Smooth muscle cell (in vitro differentiated cells): ENCODE results near the gene GTF2F2. TPM values are rescaled to one million over a fixed set of nuclear protein-coding genes. Genes with fewer than 3 reads are reported as not detected.
"Not testable (repeated sequence)": the region's sequence is repeated elsewhere in the genome, so short reads cannot be mapped to it uniquely, and the experiment has no call there.

Experiments
- DNase-seq: peaks from one replicate; lab custom pipeline; 2025; ENCODE audit not compliant: unreplicated experiment; lab: John Stamatoyannopoulos, UW
- H2AFZ ChIP-seq: fragments of 200-600 bp; sonication (generic); 2 replicates; pipeline ENCODE4 v1.6.0; 2016; ENCODE audit warnings: antibody characterized with exemption, low read depth, mild to moderate bottlenecking
- H3F3A ChIP-seq: fragments of 200-600 bp; sonication (generic); 2 replicates; pipeline ENCODE4 v1.6.0; 2017; ENCODE audit warnings: antibody characterized with exemption, low read depth
- H3K27ac ChIP-seq: fragments of 200-600 bp; sonication (generic); 2 replicates; pipeline ENCODE4 v1.5.1; 2016; ENCODE audit warnings: low read depth, mild to moderate bottlenecking
- H3K27me3 ChIP-seq: fragments of 200-600 bp; sonication (generic); 2 replicates; pipeline ENCODE4 v1.6.1; 2016; ENCODE audit warnings: low read depth, mild to moderate bottlenecking
- H3K36me3 ChIP-seq: fragments of 200-600 bp; sonication (generic); 2 replicates; pipeline ENCODE4 v1.5.1; 2016; ENCODE audit warnings: low read depth
- H3K4me1 ChIP-seq: fragments of 200-600 bp; sonication (generic); 2 replicates; pipeline ENCODE4 v1.5.1; 2016; ENCODE audit warnings: low read depth
- H3K4me2 ChIP-seq: fragments of 200-600 bp; sonication (generic); 2 replicates; pipeline ENCODE4 v1.6.0; 2016; ENCODE audit warnings: mild to moderate bottlenecking
- H3K4me3 ChIP-seq: fragments of 200-600 bp; sonication (generic); 2 replicates; pipeline ENCODE4 v1.5.1; 2016; ENCODE audit warnings: mild to moderate bottlenecking
- H3K79me2 ChIP-seq: fragments of 200-600 bp; sonication (generic); 2 replicates; pipeline ENCODE4 v1.6.0; 2016; ENCODE audit warnings: low read depth, mild to moderate bottlenecking
- H3K9ac ChIP-seq: fragments of 200-600 bp; sonication (generic); 2 replicates; pipeline ENCODE4 v1.6.0; 2016; ENCODE audit warnings: low read depth
- H3K9me3 ChIP-seq: fragments of 200-600 bp; sonication (generic); replicated peaks from 2 replicates; pipeline ENCODE4 v1.5.1; 2016; ENCODE audit warnings: low read depth
- H4K20me1 ChIP-seq: fragments of 200-600 bp; sonication (generic); 2 replicates; pipeline ENCODE4 v1.6.0; 2016; ENCODE audit warnings: low read depth
- CTCF ChIP-seq: fragments of 200-600 bp; sonication (generic); IDR thresholded peaks from 2 replicates; pipeline ENCODE4 v1.5.1; 2017; ENCODE audit warnings: borderline replicate concordance, mild to moderate bottlenecking, antibody characterized with exemption; ENCODE audit not compliant: insufficient read depth, poor library complexity, severe bottlenecking
- WGBS: methylation state at CpG from one replicate; pipeline ENCODE4 v1.1.7; 2016; ENCODE audit warnings: low lambda C conversion rate; 5-methylcytosine and 5-hydroxymethylcytosine counted together
- polyA plus RNA-seq: library from polyadenylated mRNA; unstranded; fragments of >200 nt; fragmentation: Nextera tagmentation; extraction: Ambion mirVana; gene quantifications from 2 replicates; pipeline ENCODE4 v1.2.1, GENCODE V29; 2016
- total RNA-seq: library from RNA; depleted of rRNA; stranded (reverse); fragments of >200 nt; gene quantifications from 2 replicates; pipeline ENCODE4 v1.2.3, GENCODE V29; 2014

GTF2F2 gene
- total and polyA plus RNA-seq, 2 experiments from 2014 or later, result 11.2 to 28.1 TPM

GRCh38 chr13:45180713-45181601, 60.6 kb downstream of the GTF2F2 start:
- Histone ChIP-seq H2AFZ (no peak overlapping the region), H3K9ac (no peak overlapping the region), H3K27me3 (no peaks in the 10 kb centered on the region), H3K27ac (peak overlapping the region; percentile 22), H4K20me1 (no peaks in the 10 kb centered on the region), H3K79me2 (peaks cover 7% of the 10 kb centered on the region), H3K36me3 (no peaks in the 10 kb centered on the region), H3K4me1 (peaks cover 5% of the 10 kb centered on the region), H3F3A (no peaks in the 10 kb centered on the region), H3K4me2 (no peak overlapping the region), H3K9me3 (no peaks in the 10 kb centered on the region), H3K4me3 (no peak overlapping the region)
- no peak for TF ChIP-seq CTCF
- no peak for DNase-seq
- 96% methylated on average over 7 of the region's 7 CpGs for WGBS

- H3K27me3 ChIP-seq, result no peaks in the 10 kb centered on the region
- TF ChIP-seq CTCF, result no peak
- H3K4me1 ChIP-seq, result no peaks in the 10 kb centered on the region
- H3K27ac ChIP-seq, result no peak overlapping the region
- H2AFZ ChIP-seq, result no peak overlapping the region
- H3K9ac ChIP-seq, result no peak overlapping the region
- peaks cover 2% of the 10 kb centered on the region for H3K79me2 ChIP-seq
- H3K4me2 ChIP-seq, result no peak overlapping the region
- H3K9me3 ChIP-seq, result no peaks in the 10 kb centered on the region
- 97% methylated on average over 5 of the region's 5 CpGs for WGBS
- no peak for DNase-seq
- H3K36me3 ChIP-seq, result no peaks in the 10 kb centered on the region
- no peaks in the 10 kb centered on the region for H3F3A ChIP-seq
- no peak overlapping the region for H3K4me3 ChIP-seq
- no peaks in the 10 kb centered on the region for H4K20me1 ChIP-seq
Observed at GRCh38 chr13:45184693-45185092, 64.4 kb downstream of the GTF2F2 start.

- Histone ChIP-seq H3K4me2 (no peak overlapping the region), H4K20me1 (no peaks in the 10 kb centered on the region), H3K27ac (no peak overlapping the region), H3K79me2 (no peaks in the 10 kb centered on the region), H3K9me3 (no peaks in the 10 kb centered on the region), H3K4me3 (no peak overlapping the region), H3K27me3 (no peaks in the 10 kb centered on the region), H3K9ac (no peak overlapping the region), H3F3A (no peaks in the 10 kb centered on the region), H3K36me3 (no peaks in the 10 kb centered on the region), H3K4me1 (no peaks in the 10 kb centered on the region), H2AFZ (no peak overlapping the region)
- no peak for TF ChIP-seq CTCF
- WGBS, result 97% methylated on average over 2 of the region's 2 CpGs
- DNase-seq, result no peak
Observed at GRCh38 chr13:45185286-45185685, 65.0 kb downstream of the GTF2F2 start.

- not testable (repeated sequence) for H2AFZ ChIP-seq, H3K9me3 ChIP-seq, H3K4me3 ChIP-seq, H3K27ac ChIP-seq, DNase-seq, H3F3A ChIP-seq, H3K4me2 ChIP-seq, H4K20me1 ChIP-seq, H3K27me3 ChIP-seq, H3K4me1 ChIP-seq, H3K79me2 ChIP-seq, H3K9ac ChIP-seq, H3K36me3 ChIP-seq
- 96% methylated on average over 4 of the region's 4 CpGs for WGBS
Observed at GRCh38 chr13:45189077-45189476, 68.8 kb downstream of the GTF2F2 start.

- not testable (repeated sequence) for H2AFZ ChIP-seq, H3K27me3 ChIP-seq, H3K9me3 ChIP-seq, H3K4me3 ChIP-seq, H3K4me2 ChIP-seq, H3K27ac ChIP-seq, H3K4me1 ChIP-seq, H4K20me1 ChIP-seq, H3K79me2 ChIP-seq, H3K36me3 ChIP-seq, H3K9ac ChIP-seq, DNase-seq, H3F3A ChIP-seq
Observed at GRCh38 chr13:45189511-45189910, 69.2 kb downstream of the GTF2F2 start.
